ENCODE data around the gene RAB11FIP4. TPM values are rescaled to one million over a fixed set of nuclear protein-coding genes. Genes with fewer than 3 reads are reported as not detected.
A peak's percentile ranks its signal among the peaks of the same experiment; 100 is the strongest.

The RAB11FIP4 gene
- total and polyA plus RNA-seq, 2 of the 13 experiments (the other 11 are each of a cell fraction or from before 2014, with no cell fraction given): 28.0 to 89.3 TPM

DNA sequence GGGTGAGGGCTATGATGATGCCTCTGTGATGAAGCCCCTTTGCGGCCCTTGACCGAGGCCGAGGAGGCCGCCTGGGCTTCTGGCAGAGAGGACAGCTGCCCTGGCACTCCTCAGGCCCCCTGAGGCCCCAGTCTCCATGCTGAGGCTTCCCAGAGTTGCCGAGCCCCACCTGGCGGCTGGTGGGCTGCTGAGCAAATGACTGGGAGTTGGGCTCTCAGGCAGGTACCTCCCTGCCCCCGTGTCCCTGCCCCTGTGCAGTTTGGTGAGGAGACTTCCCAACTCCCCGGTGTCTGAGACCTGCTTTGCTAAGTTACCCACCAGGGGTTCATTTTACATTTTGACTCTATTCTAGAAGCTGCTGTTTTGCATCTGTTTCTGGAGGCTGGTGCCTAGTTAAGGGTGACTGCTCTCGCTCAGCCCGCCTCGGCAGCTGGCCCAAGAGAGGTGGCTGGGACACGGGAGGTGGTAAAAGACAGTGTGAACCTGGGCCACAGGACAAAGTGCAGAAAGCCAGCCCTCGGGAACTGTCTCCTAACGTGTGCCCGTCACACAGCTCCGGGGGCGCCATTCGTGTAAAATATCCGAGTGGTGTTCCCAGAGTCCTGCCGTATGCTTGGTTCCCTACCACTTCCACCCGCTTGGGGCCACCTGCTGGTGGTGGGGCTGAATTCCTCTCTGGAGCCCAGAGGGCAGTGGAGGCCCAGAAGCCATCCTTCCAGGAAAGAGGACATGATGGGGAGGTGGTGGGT lies 134.5 kb downstream of the RAB11FIP4 start (continued):
- no peak for TF ChIP-seq MZF1 (CRISPR knock-in tag; IDR thresholded peaks at IDR 0.05; ENCODE audit: borderline replicate concordance)
- TF ChIP-seq MYC (CRISPR knock-in tag; IDR thresholded peaks at IDR 0.05; ENCODE audit: borderline replicate concordance): no peak
- no peak for TF ChIP-seq EHMT2 (IDR thresholded peaks at IDR 0.05; ENCODE audit: borderline replicate concordance, low read depth, low read length)
- TF ChIP-seq ZNF20 (CRISPR knock-in tag; IDR thresholded peaks at IDR 0.05): no peak
- TF ChIP-seq ZNF160 (CRISPR knock-in tag; IDR thresholded peaks at IDR 0.05): no peak
- TF ChIP-seq STAG1 (CRISPR knock-in tag; IDR thresholded peaks at IDR 0.05): peak; percentile 59
- TF ChIP-seq ZNF782 (CRISPR knock-in tag; IDR thresholded peaks at IDR 0.05; ENCODE audit: borderline replicate concordance): no peak
- TF ChIP-seq HOXA7 (CRISPR knock-in tag; IDR thresholded peaks at IDR 0.05): no peak
- TF ChIP-seq DMTF1 (CRISPR knock-in tag; IDR thresholded peaks at IDR 0.05): no peak
- TF ChIP-seq ZBTB3 (CRISPR knock-in tag; IDR thresholded peaks at IDR 0.05; ENCODE audit: borderline replicate concordance, low read depth): no peak
- TF ChIP-seq ZMAT5 (CRISPR knock-in tag; IDR thresholded peaks at IDR 0.05; ENCODE audit: borderline replicate concordance, low read depth): no peak
- TF ChIP-seq CENPBD1 (CRISPR knock-in tag; IDR thresholded peaks at IDR 0.05; ENCODE audit: borderline replicate concordance, low read depth): no peak
- TF ChIP-seq SP5 (CRISPR knock-in tag; IDR thresholded peaks at IDR 0.05; ENCODE audit: borderline replicate concordance, low read depth): no peak
- TF ChIP-seq, protein P1, sequence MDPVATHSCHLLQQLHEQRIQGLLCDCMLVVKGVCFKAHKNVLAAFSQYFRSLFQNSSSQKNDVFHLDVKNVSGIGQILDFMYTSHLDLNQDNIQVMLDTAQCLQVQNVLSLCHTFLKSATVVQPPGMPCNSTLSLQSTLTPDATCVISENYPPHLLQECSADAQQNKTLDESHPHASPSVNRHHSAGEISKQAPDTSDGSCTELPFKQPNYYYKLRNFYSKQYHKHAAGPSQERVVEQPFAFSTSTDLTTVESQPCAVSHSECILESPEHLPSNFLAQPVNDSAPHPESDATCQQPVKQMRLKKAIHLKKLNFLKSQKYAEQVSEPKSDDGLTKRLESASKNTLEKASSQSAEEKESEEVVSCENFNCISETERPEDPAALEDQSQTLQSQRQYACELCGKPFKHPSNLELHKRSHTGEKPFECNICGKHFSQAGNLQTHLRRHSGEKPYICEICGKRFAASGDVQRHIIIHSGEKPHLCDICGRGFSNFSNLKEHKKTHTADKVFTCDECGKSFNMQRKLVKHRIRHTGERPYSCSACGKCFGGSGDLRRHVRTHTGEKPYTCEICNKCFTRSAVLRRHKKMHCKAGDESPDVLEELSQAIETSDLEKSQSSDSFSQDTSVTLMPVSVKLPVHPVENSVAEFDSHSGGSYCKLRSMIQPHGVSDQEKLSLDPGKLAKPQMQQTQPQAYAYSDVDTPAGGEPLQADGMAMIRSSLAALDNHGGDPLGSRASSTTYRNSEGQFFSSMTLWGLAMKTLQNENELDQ (CRISPR knock-in tag; IDR thresholded peaks at IDR 0.05; ENCODE audit: borderline replicate concordance): no peak
- TF ChIP-seq ZBTB14 (CRISPR knock-in tag; IDR thresholded peaks at IDR 0.05): no peak
- TF ChIP-seq ZNF335 (CRISPR knock-in tag; IDR thresholded peaks at IDR 0.05): no peak
- TF ChIP-seq PHF8 (CRISPR knock-in tag; IDR thresholded peaks at IDR 0.05): 0 out of 2 replicates have a peak, but pooled peaks have one; percentile 7
- TF ChIP-seq, protein P2, sequence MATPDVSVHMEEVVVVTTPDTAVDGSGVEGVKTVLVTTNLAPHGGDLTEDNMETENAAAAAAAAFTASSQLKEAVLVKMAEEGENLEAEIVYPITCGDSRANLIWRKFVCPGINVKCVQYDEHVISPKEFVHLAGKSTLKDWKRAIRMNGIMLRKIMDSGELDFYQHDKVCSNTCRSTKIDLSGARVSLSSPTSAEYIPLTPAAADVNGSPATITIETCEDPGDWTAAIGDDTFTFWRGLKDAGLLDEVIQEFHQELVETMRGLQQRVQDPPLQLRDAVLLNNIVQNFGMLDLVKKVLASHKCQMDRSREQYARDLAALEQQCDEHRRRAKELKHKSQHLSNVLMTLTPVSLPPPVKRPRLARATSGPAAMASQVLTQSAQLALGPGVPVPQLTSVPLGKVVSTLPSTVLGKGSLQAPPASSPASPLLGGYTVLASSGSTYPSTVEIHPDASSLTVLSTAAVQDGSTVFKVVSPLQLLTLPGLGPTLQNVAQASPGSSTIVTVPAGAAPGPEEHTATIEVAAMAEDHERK (CRISPR knock-in tag; IDR thresholded peaks at IDR 0.05; ENCODE audit: low read depth): no peak
- TF ChIP-seq DMAP1 (CRISPR knock-in tag; IDR thresholded peaks at IDR 0.05): no peak

Measured in HepG2 (cell line).